ENCODE data around the gene SYCE3.

DNA sequence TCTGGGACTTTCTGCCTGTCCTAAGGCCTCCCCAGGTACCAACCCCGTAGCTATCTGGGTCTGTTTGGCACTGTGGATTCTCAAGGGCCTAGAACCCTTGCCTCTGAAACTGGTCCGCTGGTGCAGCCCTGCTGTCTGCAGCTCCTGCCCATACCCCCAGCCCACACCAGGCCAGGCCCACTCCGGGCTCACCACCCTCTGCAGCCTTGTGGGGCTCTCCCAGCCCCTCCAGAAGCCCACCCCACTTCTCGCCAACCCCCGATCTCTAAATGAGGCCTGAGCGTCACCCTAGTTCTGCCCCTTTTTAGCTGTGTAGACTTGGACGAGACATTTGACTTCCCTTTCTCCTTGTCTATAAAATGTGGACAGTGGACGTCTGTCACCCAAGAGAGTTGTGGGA is 12.3 kb downstream of the SYCE3 start:
- no peak for TF ChIP-seq ZNF274 (IDR thresholded peaks at IDR 0.05; ENCODE audit: low read depth, low read length)
- no peak for TF ChIP-seq YY1 (IDR thresholded peaks at IDR 0.05; ENCODE audit: insufficient read depth, insufficient read length)

Measured in NT2/D1 (cell line).